HepG2 (cell line): Measurements from ENCODE around the gene DOCK1. TPM values are rescaled to one million over a fixed set of nuclear protein-coding genes. Genes with fewer than 3 reads are reported as not detected.
A peak's percentile ranks its signal among the peaks of the same experiment; 100 is the strongest.

Source experiments
- ATAC-seq: fragments of 200-7000 bp; cut with Tn5 transposase; 3 replicates; pipeline ENCODE4 v1.9.1; 2020; ENCODE audit warnings: mild to moderate bottlenecking, moderate library complexity
- BruUV-seq: library from RNA; stranded (reverse); fragments of 400-500 nt; replicated peaks from 2 replicates; lab custom pipeline; 2021; lab: Mats Ljungman, UMichigan
- CTCF ChIA-PET: fragments of 300-600 bp; formaldehyde crosslinking; extraction: SDS; loops from one replicate; lab custom pipeline; 2021; ENCODE audit warnings: low total read pairs, inconsistent platforms, low intra/inter-chr PET ratio; lab: Yijun Ruan, JAX
- POLR2A ChIA-PET: fragments of 350-600 bp; sonication (Branson Sonifier 250); formaldehyde crosslinking; loops from one replicate; lab custom pipeline; 2020; ENCODE audit warnings: antibody characterized with exemption, inconsistent platforms; lab: Yijun Ruan, JAX
- DNase-seq: peaks from one replicate; pipeline ENCODE4 v3.0.0-alpha.2; 2015; ENCODE audit warnings: low spot score
- FAIRE-seq: peaks from 3 replicates; lab custom pipeline; 2011; peaks lifted over from hg19 to GRCh38; lab: Jason Lieb, UNC
- H2AFZ ChIP-seq: one replicate; pipeline ENCODE4 v1.6.1; 2011; ENCODE audit warnings: low read length, inconsistent platforms
- H3K27ac ChIP-seq: fragments of 300-600 bp; 3 replicates; pipeline ENCODE4 v1.8.0; 2011; ENCODE audit warnings: mixed run types, mild to moderate bottlenecking, mixed read lengths, low read length, inconsistent platforms; ENCODE audit not compliant: insufficient read depth; ENCODE audit errors: extremely low read length
- H3K27me3 ChIP-seq, 2 experiments: fragments of 200-600 bp in 1 of 2; 2 replicates in 1 of 2; 3 replicates in 1 of 2; pipeline versions ENCODE4 v1.6.0 to v1.8.0; 2011; ENCODE audit warnings: low read length in 2 of 2, mild to moderate bottlenecking in 2 of 2, moderate library complexity in 2 of 2, inconsistent platforms in 1 of 2; ENCODE audit not compliant: insufficient read depth in 2 of 2, control insufficient read depth in 1 of 2
- H3K36me3 ChIP-seq, 2 experiments: fragments of 200-600 bp in 1 of 2; replicated peaks in 1 of 2; 2 replicates in 1 of 2; 3 replicates in 1 of 2; pipeline versions ENCODE4 v1.5.1 to v1.8.0; 2011; ENCODE audit warnings: low read length in 2 of 2, inconsistent platforms in 1 of 2; ENCODE audit not compliant: insufficient read depth in 2 of 2, control insufficient read depth in 1 of 2
- H3K4me1 ChIP-seq: 2 replicates; pipeline ENCODE4 v1.5.1; 2012; ENCODE audit warnings: low read length, inconsistent platforms; ENCODE audit not compliant: insufficient read depth
- H3K4me2 ChIP-seq: 2 replicates; pipeline ENCODE4 v1.6.0; 2011; ENCODE audit warnings: low read depth, low read length, inconsistent platforms
- H3K4me3 ChIP-seq, 3 experiments: fragments of 200-600 bp in 1 of 3; sonication (generic), shearing (Covaris generic) in 1 of 3; replicated peaks in 1 of 3; 2 replicates each; pipeline ENCODE4 v1.5.1; 2011 to 2016; ENCODE audit warnings: low read length in 3 of 3, inconsistent platforms in 2 of 3, low read depth in 2 of 3, mild to moderate bottlenecking in 2 of 3, control low read depth in 1 of 3, mixed read lengths in 1 of 3; ENCODE audit not compliant: insufficient read depth in 1 of 3
- H3K79me2 ChIP-seq: one replicate; pipeline ENCODE4 v1.6.1; 2011; ENCODE audit warnings: low read length, inconsistent platforms; ENCODE audit not compliant: insufficient read depth
- H3K9ac ChIP-seq: 2 replicates; pipeline ENCODE4 v1.6.0; 2011; ENCODE audit warnings: mild to moderate bottlenecking, low read depth, low read length, inconsistent platforms; ENCODE audit not compliant: insufficient read depth
- H3K9me3 ChIP-seq: 2 replicates; pipeline ENCODE4 v1.5.1; 2012; ENCODE audit warnings: mild to moderate bottlenecking, low read length
- H4K20me1 ChIP-seq: 2 replicates; pipeline ENCODE4 v1.6.0; 2011; ENCODE audit warnings: inconsistent platforms, mild to moderate bottlenecking, low read length, moderate library complexity; ENCODE audit not compliant: insufficient read depth
- BCL3 ChIP-seq: sonication (generic); formaldehyde crosslinking; IDR thresholded peaks from 2 replicates; pipeline ENCODE4 v1.5.1; 2020; ENCODE audit warnings: mild to moderate bottlenecking, missing genetic modification reagents, moderate library complexity
- DMAP1 ChIP-seq: IDR thresholded peaks from 2 replicates; pipeline ENCODE4 v1.6.1; 2016
- MBD4 ChIP-seq: IDR thresholded peaks from 2 replicates; pipeline ENCODE4 v1.6.1; 2012; ENCODE audit warnings: low read length, inconsistent platforms, borderline replicate concordance
- PPARG ChIP-seq: conservative IDR thresholded peaks from 2 replicates; pipeline ENCODE4 v1.6.1; 2016; ENCODE audit warnings: missing biosample characterization, missing genetic modification reagents
- SAP130 ChIP-seq: IDR thresholded peaks from 2 replicates; pipeline ENCODE4 v1.6.1; 2016; ENCODE audit warnings: low read depth
- ZNF850 ChIP-seq: sonication (generic); formaldehyde crosslinking; conservative IDR thresholded peaks from 2 replicates; pipeline ENCODE4 v1.9.0; 2021; ENCODE audit warnings: mild to moderate bottlenecking, missing genetic modification reagents
- WGBS: methylation state at CpG from one replicate; pipeline ENCODE4 v1.1.6; 2017; ENCODE audit warnings: low lambda C conversion rate; 5-methylcytosine and 5-hydroxymethylcytosine counted together
- in situ Hi-C: cut with HindIII; loops from 2 replicates; pipeline ENCODE4 v1.10.0; 2017; ENCODE audit warnings: low pct_unique_long_range_greater_than_20kb; ENCODE audit not compliant: extremely low pct_ligation_motif_present
- intact Hi-C: fragments of 100-400 bp; cut with micrococcal nuclease; formaldehyde crosslinking; loops from one replicate; pipeline ENCODE4 v1.10.0; 2022; ENCODE audit not compliant: unreplicated experiment
- polyA plus RNA-seq, 8 experiments: library from polyadenylated mRNA; depleted of rRNA in 3 of 8; stranded (reverse) in 7 of 8; unstranded in 1 of 8; fragments of >200 nt; fragmentation: Illumina TruSeq in 4 of 8; extraction: Trizol in 4 of 8; gene quantifications; 2 replicates each; pipeline versions ENCODE4 v1.2.1 to v1.2.3, GENCODE V29; 2011 to 2016; ENCODE audit warnings: low read depth in 4 of 8, missing spikeins in 1 of 8, mixed read lengths in 1 of 8; ENCODE audit not compliant: insufficient read depth in 1 of 8
- total RNA-seq, 5 experiments: library from RNA; depleted of rRNA; stranded (reverse); fragments of >200 nt; fragmentation: Illumina TruSeq; extraction: Trizol; gene quantifications; 2 replicates each; pipeline ENCODE4 v1.2.3, GENCODE V29; 2016; ENCODE audit warnings: low read depth in 1 of 5
- TF ChIP-seq, protein P1 (sequence below): sonication (generic); formaldehyde crosslinking; IDR thresholded peaks from 2 replicates; pipeline ENCODE4 v1.4.0; 2020; ENCODE audit warnings: missing genetic modification reagents

The DOCK1 gene
- total and polyA plus RNA-seq, 2 of the 13 experiments (the other 11 are each of a cell fraction or from before 2014, with no cell fraction given): 8.3 to 25.5 TPM

DNA sequence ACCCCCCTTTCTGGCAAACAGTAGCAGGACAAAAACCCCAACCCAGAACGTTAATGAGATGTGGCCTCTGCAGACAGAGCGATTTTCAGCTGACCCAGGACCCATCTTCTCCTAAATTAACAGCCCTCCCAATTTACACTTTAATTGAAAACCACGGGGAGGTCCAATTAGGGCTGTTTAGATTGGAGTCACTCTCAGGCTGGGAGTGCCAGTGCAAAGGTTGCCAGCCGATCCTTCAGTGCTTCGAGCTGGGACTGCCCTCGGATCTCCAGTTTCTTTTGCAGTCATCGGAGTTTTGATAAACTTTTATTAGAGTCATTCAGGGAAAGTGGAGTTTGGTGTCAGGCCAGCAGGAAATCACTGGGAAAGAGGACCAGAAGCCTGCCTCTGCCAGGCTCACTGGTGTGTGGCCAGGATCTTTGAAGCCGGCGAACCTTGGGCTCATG, 108.0 kb downstream of the DOCK1 start (continued):
- TF ChIP-seq MBD4 (no peak), ZNF850 (CRISPR knock-in tag) (no peak), DMAP1 (CRISPR knock-in tag) (no peak), SAP130 (CRISPR knock-in tag) (no peak)

GRCh38 chr10:127013691-127014473, 108.7 kb downstream of the DOCK1 start:
- H3K27ac ChIP-seq: no peak overlapping the region
- no peak overlapping the region for H3K4me3 ChIP-seq
- no peak for ATAC-seq
- 96% methylated on average over 8 of the region's 9 CpGs for WGBS
- H3K9ac ChIP-seq: no peak overlapping the region
- ChIA-PET POLR2A (no interaction called here), CTCF (no interaction called here)
- no peak overlapping the region for H3K4me2 ChIP-seq
- FAIRE-seq: no peak
- TF ChIP-seq BCL3 (no peak), PPARG (CRISPR knock-in tag) (0 out of 2 replicates have a peak, but pooled peaks have one; percentile 38)
- TF ChIP-seq, protein P1, sequence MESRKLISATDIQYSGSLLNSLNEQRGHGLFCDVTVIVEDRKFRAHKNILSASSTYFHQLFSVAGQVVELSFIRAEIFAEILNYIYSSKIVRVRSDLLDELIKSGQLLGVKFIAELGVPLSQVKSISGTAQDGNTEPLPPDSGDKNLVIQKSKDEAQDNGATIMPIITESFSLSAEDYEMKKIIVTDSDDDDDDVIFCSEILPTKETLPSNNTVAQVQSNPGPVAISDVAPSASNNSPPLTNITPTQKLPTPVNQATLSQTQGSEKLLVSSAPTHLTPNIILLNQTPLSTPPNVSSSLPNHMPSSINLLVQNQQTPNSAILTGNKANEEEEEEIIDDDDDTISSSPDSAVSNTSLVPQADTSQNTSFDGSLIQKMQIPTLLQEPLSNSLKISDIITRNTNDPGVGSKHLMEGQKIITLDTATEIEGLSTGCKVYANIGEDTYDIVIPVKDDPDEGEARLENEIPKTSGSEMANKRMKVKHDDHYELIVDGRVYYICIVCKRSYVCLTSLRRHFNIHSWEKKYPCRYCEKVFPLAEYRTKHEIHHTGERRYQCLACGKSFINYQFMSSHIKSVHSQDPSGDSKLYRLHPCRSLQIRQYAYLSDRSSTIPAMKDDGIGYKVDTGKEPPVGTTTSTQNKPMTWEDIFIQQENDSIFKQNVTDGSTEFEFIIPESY (CRISPR knock-in tag): 0 out of 2 replicates have a peak, but pooled peaks have one; percentile 10
- no peak for DNase-seq
- H3K27me3 ChIP-seq: no peaks in the 10 kb centered on the region
- in situ Hi-C loops (no loop called here), intact Hi-C loops (no loop called here)
- H3K9me3 ChIP-seq: no peaks in the 10 kb centered on the region
- H3K4me1 ChIP-seq: peaks cover 11% of the 10 kb centered on the region; the same call in 1 of the 2 replicates
- H3K79me2 ChIP-seq: no peaks in the 10 kb centered on the region
- no peak overlapping the region for H2AFZ ChIP-seq
- BruUV-seq: no TSS peak
- peaks cover 9 to 50% of the 10 kb centered on the region in 2 experiments; a peak in 4 of 5 replicates for H3K36me3 ChIP-seq
- no peaks in the 10 kb centered on the region for H4K20me1 ChIP-seq
